T-helper 17 cell (primary cell): ENCODE data around the gene OR11H6. TPM values are rescaled to one million over a fixed set of nuclear protein-coding genes. Genes with fewer than 3 reads are reported as not detected.
"Not testable (repeated sequence)": the region's sequence is repeated elsewhere in the genome, so short reads cannot be mapped to it uniquely, and the experiment has no call there.

Experiments
- ATAC-seq: fragments of 150-1000 bp; cut with Tn5 transposase; 2 replicates; pipeline ENCODE4 v1.10.0; 2021; ENCODE audit warnings: mild to moderate bottlenecking, moderate library complexity
- DNase-seq, 3 donors: peaks; one replicate each; pipeline versions ENCODE4 v3.0.0 to v3.0.0-alpha.2; 2020 to 2021
- H3K9me3 ChIP-seq: one replicate; pipeline ENCODE4 v1.7.0; 2013; ENCODE audit warnings: low read length, mild to moderate bottlenecking; ENCODE audit not compliant: control insufficient read depth, poor library complexity, severe bottlenecking
- H3K27ac Mint-ChIP-seq: one replicate; pipeline ENCODE4 v1.8.0; 2022; ENCODE audit warnings: mild to moderate bottlenecking, moderate library complexity, mixed read lengths
- H3K27me3 Mint-ChIP-seq: one replicate; pipeline ENCODE4 v1.8.0; 2022; ENCODE audit warnings: mixed read lengths
- H3K36me3 Mint-ChIP-seq: one replicate; pipeline ENCODE4 v1.8.0; 2022; ENCODE audit warnings: low read depth, mixed read lengths
- H3K4me1 Mint-ChIP-seq: one replicate; pipeline ENCODE4 v1.8.0; 2022; ENCODE audit warnings: mild to moderate bottlenecking, mixed read lengths
- H3K4me3 Mint-ChIP-seq: one replicate; pipeline ENCODE4 v1.8.0; 2022; ENCODE audit warnings: mild to moderate bottlenecking, moderate library complexity, mixed read lengths
- total RNA-seq, 4 donors: library from RNA in 2 of 4; stranded (reverse) in 2 of 4; gene quantifications; one replicate each; pipeline ENCODE4 v1.2.3 and lab custom pipeline; 2022 to 2026

The OR11H6 gene
- total RNA-seq, 2 donors from 2014 or later: not detected

DNA sequence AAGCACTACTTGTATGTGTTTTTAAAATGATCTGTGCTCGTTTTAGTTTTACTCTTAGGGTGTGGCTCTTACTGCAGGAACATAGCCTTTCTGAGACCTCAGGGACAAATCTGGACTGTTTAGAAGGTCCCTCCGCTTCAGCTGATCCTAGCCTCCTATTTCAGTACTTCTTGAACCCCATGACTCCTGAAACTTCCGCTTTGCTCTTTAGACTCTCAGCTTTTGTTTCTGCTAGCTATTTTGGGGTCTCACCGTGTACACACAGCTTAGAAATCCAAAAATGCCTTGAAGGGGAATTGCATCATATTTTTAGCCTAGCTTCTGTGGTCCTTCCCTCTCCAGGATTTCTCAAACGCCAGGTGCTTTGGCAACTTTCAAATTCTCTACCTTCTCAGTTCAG, 24.5 kb upstream of the OR11H6 start:
- Mint-ChIP-seq H3K27me3 (peaks cover 44% of the 10 kb centered on the region), H3K4me1 (peaks cover 9% of the 10 kb centered on the region), H3K36me3 (no peaks in the 10 kb centered on the region), H3K27ac (peak overlapping the region; percentile 6), H3K4me3 (no peak overlapping the region)
- no peaks in the 10 kb centered on the region for H3K9me3 ChIP-seq
- ATAC-seq (no peak), DNase-seq (no peak)

DNA sequence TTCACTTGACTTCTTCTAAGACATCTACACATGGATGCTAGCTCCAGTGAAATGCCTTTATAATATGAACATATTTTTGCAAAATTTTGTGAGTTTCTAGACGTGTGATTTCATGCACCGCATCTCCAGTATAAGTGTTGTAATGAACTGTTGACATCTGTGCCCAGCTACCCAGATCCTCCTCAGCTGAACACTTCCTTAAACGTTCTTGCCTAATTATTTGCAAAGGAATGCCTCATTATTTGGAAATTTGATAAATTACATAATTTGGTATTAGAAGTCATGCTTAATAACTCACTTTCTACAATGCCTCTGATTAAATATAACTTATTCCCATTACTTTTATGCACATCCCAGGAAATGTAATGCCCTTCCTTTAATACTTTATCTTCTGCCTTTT, 18.8 kb upstream of the OR11H6 start:
- peaks cover 26% of the 10 kb centered on the region for H3K27me3 Mint-ChIP-seq
- no peak for DNase-seq
- ATAC-seq: no peak
- H3K36me3 Mint-ChIP-seq: no peaks in the 10 kb centered on the region
- H3K9me3 ChIP-seq: no peaks in the 10 kb centered on the region
- no peak overlapping the region for H3K27ac Mint-ChIP-seq
- no peaks in the 10 kb centered on the region for H3K4me1 Mint-ChIP-seq
- no peak overlapping the region for H3K4me3 Mint-ChIP-seq

DNA sequence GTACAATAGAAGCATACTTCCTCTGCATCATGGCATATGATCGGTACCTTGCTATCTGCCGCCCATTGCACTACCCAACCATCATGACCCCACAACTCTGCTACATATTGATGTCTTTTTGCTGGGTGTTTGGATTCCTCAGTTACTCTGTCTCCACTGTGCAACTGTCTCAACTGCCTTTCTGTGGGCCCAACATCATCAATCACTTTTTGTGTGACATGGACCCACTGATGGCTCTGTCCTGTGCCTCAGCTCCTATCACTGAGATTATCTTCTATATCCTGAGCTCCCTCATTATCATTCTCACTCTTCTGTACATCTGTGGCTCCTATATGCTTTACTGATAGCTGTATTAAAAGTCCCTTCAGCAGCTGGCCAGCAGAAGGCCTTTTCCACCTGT, 13.9 kb upstream of the OR11H6 start:
- peaks cover 13% of the 10 kb centered on the region for H3K27me3 Mint-ChIP-seq
- H3K4me3 Mint-ChIP-seq: no peak overlapping the region
- H3K4me1 Mint-ChIP-seq: no peaks in the 10 kb centered on the region
- peaks cover 3% of the 10 kb centered on the region for H3K36me3 Mint-ChIP-seq
- no peaks in the 10 kb centered on the region for H3K9me3 ChIP-seq
- DNase-seq: no peak
- ATAC-seq: no peak
- H3K27ac Mint-ChIP-seq: no peak overlapping the region

DNA sequence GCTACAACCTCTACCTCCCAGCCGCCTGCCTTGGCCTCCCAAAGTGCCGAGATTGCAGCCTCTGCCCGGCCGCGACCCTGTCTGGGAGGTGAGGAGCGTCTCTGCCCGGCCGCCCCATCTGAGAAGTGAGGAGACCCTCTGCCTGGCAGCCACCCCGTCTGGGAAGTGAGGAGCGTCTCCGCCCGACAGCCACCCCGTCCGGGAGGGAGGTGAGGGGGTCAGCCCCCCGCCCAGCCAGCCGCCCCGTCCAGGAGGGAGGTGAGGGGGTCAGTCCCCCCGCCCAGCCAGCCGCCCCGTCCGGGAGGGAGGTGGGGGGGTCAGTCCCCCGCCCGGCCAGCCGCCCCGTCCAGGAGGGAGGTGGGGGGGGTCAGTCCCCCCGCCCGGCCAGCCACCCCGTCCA, 11.1 kb upstream of the OR11H6 start:
- not testable (repeated sequence) for H3K27me3 Mint-ChIP-seq, H3K9me3 ChIP-seq, H3K4me1 Mint-ChIP-seq, H3K4me3 Mint-ChIP-seq, DNase-seq, H3K27ac Mint-ChIP-seq, ATAC-seq, H3K36me3 Mint-ChIP-seq

DNA sequence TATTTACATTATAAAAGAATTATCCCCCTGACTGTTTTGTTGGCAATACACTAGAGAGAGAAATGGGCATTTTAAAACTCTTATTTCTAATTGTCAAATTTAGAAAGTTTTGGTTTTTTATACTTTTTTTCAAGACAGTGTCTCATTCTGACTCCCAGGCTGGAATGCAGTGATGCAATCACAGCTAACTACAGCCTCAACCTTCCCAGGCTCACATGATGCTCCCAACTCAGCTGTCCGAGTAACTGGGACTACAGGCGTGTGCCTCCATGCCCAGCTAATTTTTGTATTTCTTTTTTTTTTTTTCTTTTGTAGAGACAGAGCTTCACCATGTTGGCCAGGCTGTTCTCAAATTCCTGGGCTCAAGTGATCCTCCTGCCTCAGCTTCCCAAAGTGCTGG, 8.3 kb upstream of the OR11H6 start:
- Mint-ChIP-seq H3K4me3 (no peak overlapping the region), H3K27me3 (peaks cover 14% of the 10 kb centered on the region), H3K4me1 (no peaks in the 10 kb centered on the region), H3K27ac (no peak overlapping the region), H3K36me3 (peaks cover 3% of the 10 kb centered on the region)
- DNase-seq: no peak
- no peak for ATAC-seq
- no peaks in the 10 kb centered on the region for H3K9me3 ChIP-seq

DNA sequence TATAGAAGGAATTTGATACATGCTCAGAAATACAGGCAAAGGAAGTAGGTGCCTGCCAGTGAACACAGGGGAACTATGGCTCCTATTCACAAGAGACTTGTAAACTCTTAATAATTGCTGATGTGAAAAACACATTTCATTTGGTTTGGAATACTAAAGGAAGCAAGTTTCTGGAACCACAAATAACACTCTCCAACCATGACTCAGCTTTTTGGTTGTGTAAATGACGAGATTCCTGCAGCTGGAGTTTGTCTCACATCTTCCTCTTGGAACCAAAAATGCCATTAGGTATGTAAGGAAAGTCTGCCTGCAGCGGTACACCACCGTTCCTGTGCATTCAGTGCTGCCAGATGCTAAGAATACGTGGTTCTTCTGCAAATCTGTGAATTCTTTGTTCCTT, 4.5 kb upstream of the OR11H6 start:
- ATAC-seq (no peak), DNase-seq (no peak)
- H3K27ac Mint-ChIP-seq: no peak overlapping the region
- H3K27me3 Mint-ChIP-seq: peaks cover 20% of the 10 kb centered on the region
- no peaks in the 10 kb centered on the region for H3K4me1 Mint-ChIP-seq
- no peaks in the 10 kb centered on the region for H3K36me3 Mint-ChIP-seq
- H3K9me3 ChIP-seq: no peaks in the 10 kb centered on the region
- no peak overlapping the region for H3K4me3 Mint-ChIP-seq

DNA sequence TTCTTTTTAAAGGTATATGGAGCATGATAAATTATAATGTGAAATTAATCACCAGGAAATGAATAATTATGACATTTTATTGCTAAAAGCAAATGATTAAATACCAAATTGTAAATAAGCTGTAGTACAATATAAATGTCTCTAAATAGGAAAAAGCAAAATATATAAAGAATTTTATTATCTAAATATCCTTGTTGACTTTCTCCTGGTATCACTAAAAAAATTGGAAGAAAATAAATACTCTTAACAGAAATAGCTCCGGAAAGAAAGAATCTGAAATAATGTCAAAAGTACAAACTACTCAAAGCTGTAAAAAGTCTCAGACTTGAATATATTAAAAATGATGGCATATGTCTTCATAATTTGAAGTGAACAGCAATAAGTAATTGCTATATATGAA, 5.2 kb downstream of the OR11H6 start, which contains the start of gene OR11H7:
Gene OR11H7 (plus strand): TSS at position 301 of the 400 bp plus-strand sequence.
- Mint-ChIP-seq H3K36me3 (no peaks in the 10 kb centered on the region), H3K27me3 (peaks cover 8% of the 10 kb centered on the region), H3K4me1 (no peaks in the 10 kb centered on the region), H3K27ac (no peak within 1 kb of the TSS), H3K4me3 (no peak within 1 kb of the TSS)
- no peak for DNase-seq
- H3K9me3 ChIP-seq: no peaks in the 10 kb centered on the region
- ATAC-seq: no peak

DNA sequence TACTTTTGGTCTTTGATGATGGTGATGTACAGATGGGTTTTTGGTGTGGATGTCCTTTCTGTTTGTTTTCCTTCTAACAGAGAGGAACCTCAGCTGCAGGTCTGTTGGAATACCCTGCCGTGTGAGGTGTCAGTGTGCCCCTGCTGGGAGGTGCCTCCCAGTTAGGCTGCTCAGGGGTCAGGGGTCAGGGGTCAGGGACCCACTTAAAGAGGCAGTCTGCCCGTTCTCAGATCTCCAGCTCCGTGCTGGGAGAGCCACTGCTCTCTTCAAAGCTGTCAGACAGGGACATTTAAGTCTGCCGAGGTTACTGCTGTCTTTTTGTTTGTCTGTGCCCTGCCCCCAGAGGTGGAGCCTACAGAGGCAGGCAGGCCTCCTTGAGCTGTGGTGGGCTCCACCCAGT, 11.9 kb downstream of the OR11H6 start:
- not testable (repeated sequence) for ATAC-seq, H3K4me3 Mint-ChIP-seq, H3K27me3 Mint-ChIP-seq, H3K9me3 ChIP-seq, DNase-seq, H3K27ac Mint-ChIP-seq, H3K4me1 Mint-ChIP-seq, H3K36me3 Mint-ChIP-seq

DNA sequence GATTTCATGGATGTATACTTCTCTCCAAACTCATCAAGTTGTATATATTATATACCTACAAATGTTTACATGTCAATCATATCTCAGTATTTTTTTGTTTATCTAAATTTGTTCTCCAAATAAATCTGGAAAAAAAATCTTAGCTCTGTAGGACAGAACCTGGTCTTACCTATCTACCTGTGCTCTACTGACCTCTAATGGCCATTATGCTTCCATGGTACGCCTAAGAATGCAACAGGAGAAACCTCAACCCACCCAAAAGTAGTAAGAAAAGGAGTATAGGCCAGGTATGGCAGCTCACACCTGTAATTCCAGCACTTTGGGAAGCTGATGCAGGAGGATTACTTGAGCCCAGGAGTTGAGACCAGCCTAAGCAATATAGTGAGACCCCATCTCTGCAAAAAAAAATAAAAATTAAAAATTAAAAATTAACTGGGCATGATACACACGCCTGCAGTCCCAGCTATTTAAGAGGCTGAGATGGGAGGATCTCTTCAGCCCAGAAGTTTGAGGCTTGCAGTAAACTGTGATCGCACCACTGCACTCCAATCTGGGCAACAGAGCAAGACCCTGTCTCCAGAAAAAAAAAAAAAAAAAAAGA, 24.2 kb downstream of the OR11H6 start:
- DNase-seq: no peak
- no peak overlapping the region for H3K4me3 Mint-ChIP-seq
- H3K4me1 Mint-ChIP-seq: no peaks in the 10 kb centered on the region
- H3K9me3 ChIP-seq: no peaks in the 10 kb centered on the region
- no peaks in the 10 kb centered on the region for H3K36me3 Mint-ChIP-seq
- H3K27ac Mint-ChIP-seq: no peak overlapping the region
- ATAC-seq: no peak
- H3K27me3 Mint-ChIP-seq: no peaks in the 10 kb centered on the region

DNA sequence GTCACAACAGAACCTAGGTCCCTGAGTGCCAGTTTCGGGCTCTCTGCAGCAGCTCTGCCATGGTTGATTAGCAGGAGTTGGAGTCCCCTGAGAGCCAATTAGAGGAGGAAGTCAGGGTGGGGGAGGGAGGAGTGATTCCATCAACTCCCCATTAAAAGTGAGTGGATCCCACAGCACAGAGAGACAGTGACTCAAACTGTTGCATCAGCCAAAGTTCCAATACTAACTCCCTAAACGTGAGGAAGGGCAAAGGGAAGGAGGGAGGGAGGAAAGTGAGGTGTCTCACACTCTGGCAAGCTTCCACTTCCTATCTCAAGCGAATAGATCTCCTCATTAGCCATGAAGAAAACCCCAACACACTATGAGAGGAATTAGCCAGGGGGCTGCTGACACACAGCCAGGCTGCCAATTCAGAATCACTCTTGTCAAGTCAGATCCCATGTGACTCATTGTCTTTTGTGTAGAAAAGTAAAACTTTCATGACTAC, 39.2 kb downstream of the OR11H6 start:
- no peaks in the 10 kb centered on the region for H3K27me3 Mint-ChIP-seq
- ATAC-seq (no peak), DNase-seq (no peak)
- H3K27ac Mint-ChIP-seq: no peak overlapping the region
- H3K36me3 Mint-ChIP-seq: no peaks in the 10 kb centered on the region
- H3K9me3 ChIP-seq: no peaks in the 10 kb centered on the region
- no peak overlapping the region for H3K4me3 Mint-ChIP-seq
- no peaks in the 10 kb centered on the region for H3K4me1 Mint-ChIP-seq

DNA sequence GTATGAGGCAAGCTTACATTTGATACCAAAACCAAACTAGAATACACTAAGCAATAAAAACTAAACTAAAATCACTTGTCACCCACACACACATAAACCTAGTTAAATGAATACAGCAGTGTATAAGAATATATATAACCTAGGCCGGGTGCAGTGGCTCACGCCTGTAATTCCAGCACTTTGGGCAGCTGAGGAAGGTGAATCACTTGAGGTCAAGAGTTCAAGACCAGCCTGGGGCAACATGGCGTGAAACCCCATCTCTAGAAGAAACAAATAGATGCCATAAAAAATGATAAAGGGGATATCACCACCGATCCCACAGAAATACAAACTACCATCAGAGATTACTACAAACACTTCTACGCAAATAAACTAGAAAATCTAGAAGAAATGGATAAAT, 40.9 kb downstream of the OR11H6 start:
- H3K27me3 Mint-ChIP-seq, DNase-seq, H3K9me3 ChIP-seq, H3K36me3 Mint-ChIP-seq, H3K4me1 Mint-ChIP-seq, ATAC-seq, H3K4me3 Mint-ChIP-seq, H3K27ac Mint-ChIP-seq: not testable (repeated sequence)

DNA sequence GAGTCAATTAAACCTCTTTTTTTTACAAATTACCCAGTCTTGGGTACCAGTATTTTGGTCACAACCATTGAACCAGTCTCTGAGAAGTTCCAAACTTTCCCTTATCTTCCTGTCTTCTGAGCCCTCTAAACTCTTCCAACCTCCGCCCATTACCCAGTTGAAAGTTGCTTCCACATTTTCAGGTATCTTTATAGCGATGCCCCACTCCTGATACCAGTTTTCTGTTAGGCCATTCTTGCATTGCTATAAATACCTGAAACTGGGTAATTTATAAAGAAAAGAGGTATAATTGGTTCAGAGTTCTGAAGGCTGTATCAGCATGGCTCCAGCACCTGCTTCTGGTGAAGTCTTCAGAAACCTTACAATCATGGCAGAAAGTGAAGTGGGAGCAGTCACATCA, 50.6 kb downstream of the OR11H6 start:
- no peak overlapping the region for H3K27ac Mint-ChIP-seq
- H3K36me3 Mint-ChIP-seq: peaks cover 2% of the 10 kb centered on the region
- DNase-seq (no peak), ATAC-seq (no peak)
- H3K27me3 Mint-ChIP-seq: no peaks in the 10 kb centered on the region
- H3K9me3 ChIP-seq: no peaks in the 10 kb centered on the region
- H3K4me1 Mint-ChIP-seq: peaks cover 4% of the 10 kb centered on the region
- no peak overlapping the region for H3K4me3 Mint-ChIP-seq
